ENCODE data around the gene ALPK1.

DNA sequence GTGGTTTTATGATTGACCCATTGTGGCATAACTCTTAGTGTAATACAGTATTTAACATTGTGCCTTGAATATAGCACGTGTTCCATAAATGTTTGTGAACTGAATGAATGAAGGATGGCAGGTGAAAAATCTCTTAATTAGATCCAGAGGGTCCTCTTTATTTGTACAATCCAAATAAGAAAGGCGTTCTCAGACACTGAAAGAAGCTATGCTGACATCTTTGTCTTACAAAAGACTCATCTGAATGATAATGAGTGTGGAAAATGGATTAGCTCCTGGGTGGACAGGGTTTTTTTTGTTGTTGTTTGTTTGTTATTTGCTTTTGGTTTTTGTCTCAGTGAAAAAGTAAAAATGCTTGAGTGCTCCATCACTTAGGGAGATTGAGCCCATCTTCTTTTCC, 156.2 kb downstream of the ALPK1 start:
- TF ChIP-seq EZH2 (IDR thresholded peaks at IDR 0.05; ENCODE audit: borderline replicate concordance, low read depth, low read length, poor library complexity, severe bottlenecking) = no peak
- TF ChIP-seq, protein P1, sequence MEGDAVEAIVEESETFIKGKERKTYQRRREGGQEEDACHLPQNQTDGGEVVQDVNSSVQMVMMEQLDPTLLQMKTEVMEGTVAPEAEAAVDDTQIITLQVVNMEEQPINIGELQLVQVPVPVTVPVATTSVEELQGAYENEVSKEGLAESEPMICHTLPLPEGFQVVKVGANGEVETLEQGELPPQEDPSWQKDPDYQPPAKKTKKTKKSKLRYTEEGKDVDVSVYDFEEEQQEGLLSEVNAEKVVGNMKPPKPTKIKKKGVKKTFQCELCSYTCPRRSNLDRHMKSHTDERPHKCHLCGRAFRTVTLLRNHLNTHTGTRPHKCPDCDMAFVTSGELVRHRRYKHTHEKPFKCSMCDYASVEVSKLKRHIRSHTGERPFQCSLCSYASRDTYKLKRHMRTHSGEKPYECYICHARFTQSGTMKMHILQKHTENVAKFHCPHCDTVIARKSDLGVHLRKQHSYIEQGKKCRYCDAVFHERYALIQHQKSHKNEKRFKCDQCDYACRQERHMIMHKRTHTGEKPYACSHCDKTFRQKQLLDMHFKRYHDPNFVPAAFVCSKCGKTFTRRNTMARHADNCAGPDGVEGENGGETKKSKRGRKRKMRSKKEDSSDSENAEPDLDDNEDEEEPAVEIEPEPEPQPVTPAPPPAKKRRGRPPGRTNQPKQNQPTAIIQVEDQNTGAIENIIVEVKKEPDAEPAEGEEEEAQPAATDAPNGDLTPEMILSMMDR (conservative IDR thresholded peaks at IDR 0.05; ENCODE audit: low read depth, low read length) = no peak

All from A673 (cell line).